AG09309 (cell line): ENCODE data around the gene GPR148.

Experiments
- DNase-seq: peaks from one replicate; pipeline ENCODE4 v3.0.0-alpha.2; 2010; ENCODE audit warnings: low read depth
- H3K4me3 ChIP-seq: 2 replicates; pipeline ENCODE4 v1.5.1; 2011; ENCODE audit warnings: mild to moderate bottlenecking, low read depth, low read length, moderate library complexity; ENCODE audit not compliant: control insufficient read depth
- TF ChIP-seq, protein P1 (sequence below): IDR thresholded peaks from 2 replicates; pipeline ENCODE4 v1.5.1; 2011; ENCODE audit warnings: mild to moderate bottlenecking, low read depth, low read length, inconsistent platforms; ENCODE audit not compliant: insufficient read depth, control insufficient read depth; ENCODE audit errors: missing control alignments

Gene GPR148

DNA sequence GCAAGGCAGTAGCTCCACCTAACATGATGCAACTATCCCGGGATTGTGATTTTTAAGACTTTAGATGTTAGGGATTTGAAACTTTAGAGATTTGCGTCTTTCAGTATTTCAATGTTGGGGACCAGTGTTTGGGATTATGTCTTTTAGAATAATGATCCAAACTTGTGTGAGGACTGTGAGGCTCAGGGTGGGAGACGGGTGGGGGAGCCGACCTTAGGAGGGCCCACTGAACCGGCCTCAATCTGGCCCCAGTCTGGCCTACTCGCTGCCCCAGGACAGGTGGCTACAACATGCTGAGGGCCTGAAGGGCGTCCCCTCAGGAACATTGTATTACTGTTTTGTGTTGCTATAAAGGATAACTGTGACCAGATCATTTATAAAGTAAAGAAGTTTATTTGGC is 37.2 kb downstream of the GPR148 start:
- DNase-seq = no peak
- H3K4me3 ChIP-seq = no peak overlapping the region
- TF ChIP-seq, protein P1, sequence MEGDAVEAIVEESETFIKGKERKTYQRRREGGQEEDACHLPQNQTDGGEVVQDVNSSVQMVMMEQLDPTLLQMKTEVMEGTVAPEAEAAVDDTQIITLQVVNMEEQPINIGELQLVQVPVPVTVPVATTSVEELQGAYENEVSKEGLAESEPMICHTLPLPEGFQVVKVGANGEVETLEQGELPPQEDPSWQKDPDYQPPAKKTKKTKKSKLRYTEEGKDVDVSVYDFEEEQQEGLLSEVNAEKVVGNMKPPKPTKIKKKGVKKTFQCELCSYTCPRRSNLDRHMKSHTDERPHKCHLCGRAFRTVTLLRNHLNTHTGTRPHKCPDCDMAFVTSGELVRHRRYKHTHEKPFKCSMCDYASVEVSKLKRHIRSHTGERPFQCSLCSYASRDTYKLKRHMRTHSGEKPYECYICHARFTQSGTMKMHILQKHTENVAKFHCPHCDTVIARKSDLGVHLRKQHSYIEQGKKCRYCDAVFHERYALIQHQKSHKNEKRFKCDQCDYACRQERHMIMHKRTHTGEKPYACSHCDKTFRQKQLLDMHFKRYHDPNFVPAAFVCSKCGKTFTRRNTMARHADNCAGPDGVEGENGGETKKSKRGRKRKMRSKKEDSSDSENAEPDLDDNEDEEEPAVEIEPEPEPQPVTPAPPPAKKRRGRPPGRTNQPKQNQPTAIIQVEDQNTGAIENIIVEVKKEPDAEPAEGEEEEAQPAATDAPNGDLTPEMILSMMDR = no peak

DNA sequence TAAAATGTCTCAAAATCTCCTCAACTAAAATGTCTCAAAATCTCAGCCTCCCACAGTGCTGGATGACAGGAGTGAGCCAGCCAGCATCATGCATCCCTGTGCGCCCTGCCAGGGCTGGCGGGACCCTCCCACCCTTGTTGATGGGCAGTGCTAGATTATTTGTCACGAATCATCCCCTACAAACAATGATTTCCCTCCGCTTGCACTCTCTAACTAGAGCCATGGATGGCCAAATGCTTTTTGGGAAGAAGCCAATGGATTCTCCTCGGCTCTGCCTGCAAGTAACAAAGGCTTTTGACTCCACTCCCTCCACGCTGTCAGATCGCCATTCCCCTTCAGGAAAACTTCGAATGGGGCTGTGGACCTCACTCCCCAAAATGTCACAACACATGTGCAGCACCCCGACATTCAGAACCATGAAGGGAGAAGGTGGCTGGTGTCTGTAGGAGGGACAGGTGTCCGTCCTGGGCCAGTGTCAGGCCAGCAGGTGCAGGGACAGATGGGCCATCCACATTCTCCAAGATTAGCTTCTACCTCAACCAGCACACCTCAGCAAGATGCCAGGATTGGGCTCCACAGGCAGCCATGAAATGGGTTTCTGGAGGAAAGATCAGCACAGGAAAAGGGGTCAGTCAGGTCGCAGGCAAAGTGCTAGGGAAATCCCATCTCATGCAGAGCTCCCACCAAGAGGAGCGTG is 38.0 kb downstream of the GPR148 start:
- H3K4me3 ChIP-seq = no peak overlapping the region
- DNase-seq = no peak
- TF ChIP-seq, protein P1 = no peak

DNA sequence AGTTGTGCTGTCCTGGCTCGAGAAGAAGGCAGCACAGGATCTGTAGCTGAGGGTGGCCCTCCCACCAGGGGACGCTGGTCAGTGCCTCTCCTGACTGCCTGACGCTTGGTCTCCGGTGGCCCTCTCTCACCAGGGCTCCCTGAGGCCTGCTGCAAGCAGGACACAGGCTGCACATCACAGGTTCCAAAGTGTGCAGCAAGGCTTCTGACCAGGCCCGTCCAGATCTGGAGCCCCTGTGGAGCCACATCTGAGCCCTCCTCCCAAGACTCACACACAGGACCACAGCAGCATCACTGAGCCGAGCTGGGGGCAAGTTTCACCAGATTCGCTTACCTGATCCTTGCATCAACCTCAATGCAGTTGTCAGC is 38.5 kb downstream of the GPR148 start:
- no peak for DNase-seq
- no peak overlapping the region for H3K4me3 ChIP-seq
- TF ChIP-seq, protein P1 = no peak

DNA sequence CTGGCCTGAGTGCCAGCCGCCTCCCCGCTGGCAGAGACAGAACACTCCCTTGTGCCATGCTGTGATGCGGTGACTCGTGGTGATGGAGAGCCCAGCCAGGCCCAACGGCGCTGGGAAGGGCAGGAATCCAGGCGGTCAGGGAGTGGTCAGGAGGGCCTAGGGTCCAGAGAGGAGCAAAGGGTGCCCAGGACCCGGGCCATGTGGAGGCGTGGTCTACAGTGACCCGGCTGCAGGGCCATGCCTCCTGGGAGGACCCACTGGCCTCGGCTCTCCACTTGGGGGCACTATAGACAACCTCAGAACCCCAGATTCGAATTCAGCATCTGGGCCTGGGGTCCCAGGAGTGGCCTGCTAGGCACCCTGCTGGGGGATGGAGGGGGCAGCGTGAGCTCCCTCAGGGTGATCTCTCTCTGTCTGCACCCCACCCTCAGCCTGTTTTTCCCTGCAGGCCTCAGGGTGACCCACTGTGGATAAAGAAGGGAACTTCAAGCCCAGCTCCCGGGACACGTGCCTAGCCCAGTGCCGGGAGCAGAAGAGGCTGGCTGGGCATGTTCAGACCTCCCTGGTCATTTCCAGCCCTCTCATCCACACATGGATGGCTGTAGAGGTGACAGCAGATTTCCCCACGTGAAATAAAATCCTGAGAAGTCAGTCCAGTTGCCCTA is 39.5 kb downstream of the GPR148 start:
- TF ChIP-seq, protein P1 = no peak
- no peak overlapping the region for H3K4me3 ChIP-seq
- DNase-seq = no peak

DNA sequence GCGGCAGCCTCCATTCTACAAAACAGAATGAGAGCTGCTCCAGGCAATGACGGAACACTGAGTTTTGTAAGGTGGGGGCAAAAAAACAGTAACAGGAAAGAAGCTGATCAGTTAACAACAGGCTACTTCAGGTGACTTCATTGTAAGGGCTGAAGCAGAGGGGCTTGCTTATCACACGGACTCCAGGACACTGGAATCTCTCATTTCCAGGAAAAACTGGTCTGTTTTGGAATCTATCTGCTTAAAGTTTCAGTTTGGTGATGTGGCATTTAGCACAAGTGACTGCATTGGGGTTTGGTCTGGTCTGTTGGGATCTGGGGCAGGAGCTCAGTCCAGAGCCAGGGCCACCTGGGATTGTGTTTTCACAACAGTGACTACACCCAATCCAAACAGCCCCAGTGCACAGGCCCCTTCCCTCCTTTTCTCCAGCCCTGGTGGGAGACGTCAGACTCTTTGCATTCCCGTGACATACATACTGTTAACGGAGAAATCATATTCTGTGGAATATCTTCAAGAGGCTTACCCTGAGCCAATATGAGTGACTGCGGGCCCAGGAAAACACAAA is 40.6 kb downstream of the GPR148 start:
- DNase-seq = no peak
- TF ChIP-seq, protein P1 = no peak
- H3K4me3 ChIP-seq = no peak overlapping the region

DNA sequence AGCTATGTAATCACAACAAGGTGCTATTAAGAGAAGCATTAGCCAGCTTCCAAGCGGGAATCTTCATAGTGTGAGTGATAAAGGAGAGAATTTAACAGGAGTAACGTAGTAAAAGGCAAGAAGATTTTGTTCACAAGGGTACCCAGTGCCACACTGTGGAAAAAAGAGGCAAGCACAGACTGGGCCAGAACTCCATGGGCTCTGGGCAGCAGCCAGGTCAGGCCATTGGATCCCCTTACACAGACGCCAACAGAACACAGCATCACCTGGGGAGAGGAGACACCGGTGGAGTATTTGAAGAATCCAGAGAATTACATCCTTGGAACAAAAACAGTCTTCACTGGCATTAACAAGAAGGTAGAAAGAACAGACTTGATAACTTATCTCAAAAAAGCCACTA is 47.7 kb downstream of the GPR148 start:
- DNase-seq = no peak
- H3K4me3 ChIP-seq = no peak overlapping the region
- TF ChIP-seq, protein P1 = no peak

DNA sequence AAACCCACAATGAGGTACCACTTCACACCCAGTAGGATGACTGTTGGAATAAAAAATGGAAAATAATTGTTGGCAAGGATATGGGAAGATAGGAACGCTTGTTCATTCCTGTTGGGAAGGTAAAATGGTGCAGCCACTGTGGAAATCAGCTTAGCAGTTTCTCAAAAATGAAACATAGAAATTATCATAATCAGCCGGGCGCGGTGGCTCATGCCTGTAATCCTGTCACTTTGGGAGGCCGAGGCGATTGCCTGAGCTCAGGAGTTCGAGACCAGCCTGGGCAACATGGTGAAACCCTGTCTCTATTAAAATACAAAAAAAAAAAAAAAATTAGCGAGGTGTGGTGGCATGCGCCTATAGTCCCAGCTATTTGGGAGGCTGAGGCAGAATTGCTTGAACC is 49.9 kb downstream of the GPR148 start:
- no peak overlapping the region for H3K4me3 ChIP-seq
- TF ChIP-seq, protein P1 = no peak
- no peak for DNase-seq
